ENCODE measurements around the gene THPO.

The THPO gene

DNA sequence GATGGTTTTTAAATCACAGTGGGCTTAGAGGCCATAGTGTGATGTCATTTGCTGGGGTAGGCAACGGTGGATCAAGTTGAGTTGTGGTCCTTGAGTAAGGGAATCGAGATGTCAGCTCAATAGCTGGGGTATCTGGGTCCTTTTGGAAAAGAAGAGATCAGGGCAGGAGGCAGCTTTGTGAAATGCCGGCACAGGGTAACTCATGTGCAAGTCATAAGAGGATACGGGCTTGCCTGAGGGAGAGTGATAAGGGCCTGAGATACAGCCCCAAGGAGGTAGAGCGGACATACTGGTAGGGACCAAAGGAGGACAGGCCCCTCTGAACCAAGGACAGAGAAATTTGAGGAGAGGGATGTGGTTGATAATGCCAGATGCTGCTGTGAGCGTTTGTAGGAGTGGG lies 44.8 kb downstream of the THPO start:
- DNase-seq (ENCODE audit: low read depth): no peak

DNA sequence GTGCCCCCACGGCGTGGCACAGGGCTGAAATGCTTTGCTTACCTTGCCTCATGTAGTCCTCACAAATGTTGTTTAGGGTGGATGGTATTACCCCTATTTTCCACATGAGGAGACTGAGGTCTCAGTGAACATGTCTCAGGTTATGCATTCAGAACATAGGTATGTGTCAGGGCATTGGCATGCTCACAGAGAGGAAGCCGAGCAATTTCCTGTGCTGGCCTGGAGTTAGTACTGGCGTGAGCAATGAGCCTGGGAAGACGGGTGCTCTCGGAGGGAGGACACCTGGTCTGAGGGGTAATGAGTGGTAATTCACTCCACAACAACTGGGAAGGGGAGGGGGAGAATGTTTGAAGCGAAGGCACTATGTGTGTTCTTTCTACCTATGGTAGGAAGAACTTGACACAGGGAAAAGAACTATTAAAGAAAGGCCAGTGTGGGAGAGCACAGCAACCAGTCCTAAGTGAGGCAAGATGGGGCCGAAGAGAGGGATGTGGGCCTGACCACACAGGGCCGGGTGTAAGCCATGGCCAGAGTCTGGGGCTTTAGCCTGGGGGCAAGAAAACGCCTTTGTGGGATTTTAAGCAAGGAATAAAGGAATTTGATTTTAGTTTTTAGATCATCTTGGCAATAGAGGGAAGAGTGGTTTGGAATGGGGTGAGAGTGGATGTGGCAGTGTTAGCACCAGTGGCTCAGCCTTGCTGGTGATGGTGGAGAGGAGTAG lies 45.5 kb downstream of the THPO start:
- no peak for DNase-seq (ENCODE audit: low read depth)

DNA sequence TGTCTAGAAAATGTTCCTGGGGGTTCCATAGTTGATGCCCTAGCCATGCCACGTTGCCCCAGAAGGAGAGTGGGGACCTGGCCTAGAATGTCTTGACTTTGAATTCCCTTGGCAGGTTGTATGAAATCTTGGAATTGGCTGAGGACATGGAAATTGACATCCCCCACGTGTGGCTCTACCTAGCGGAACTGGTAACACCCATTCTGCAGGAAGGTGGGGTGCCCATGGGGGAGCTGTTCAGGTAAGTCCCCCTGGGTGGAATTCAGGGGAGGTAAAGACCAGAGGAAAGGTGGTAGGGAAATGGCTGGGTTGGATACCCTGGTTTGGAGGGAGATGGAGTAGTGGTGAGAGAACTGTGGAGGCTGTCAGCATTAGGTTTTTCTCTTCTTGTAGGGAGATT lies 49.5 kb downstream of the THPO start:
- no peak for DNase-seq (ENCODE audit: low read depth)

DNA sequence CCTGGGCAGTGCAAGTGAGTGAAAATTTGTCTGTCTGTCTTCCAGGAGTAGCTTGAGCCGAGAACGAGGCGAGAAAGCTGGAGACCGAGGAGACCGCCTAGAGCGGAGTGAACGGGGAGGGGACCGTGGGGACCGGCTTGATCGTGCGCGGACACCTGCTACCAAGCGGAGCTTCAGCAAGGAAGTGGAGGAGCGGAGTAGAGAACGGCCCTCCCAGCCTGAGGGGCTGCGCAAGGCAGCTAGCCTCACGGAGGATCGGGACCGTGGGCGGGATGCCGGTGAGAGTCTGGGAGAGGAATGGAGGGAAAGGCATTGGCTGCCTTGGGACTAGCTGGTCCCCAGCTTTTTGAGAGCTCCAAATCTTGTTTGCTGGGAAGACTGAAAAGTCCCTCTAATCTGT lies 50.8 kb downstream of the THPO start:
- DNase-seq (ENCODE audit: low read depth): no peak

DNA sequence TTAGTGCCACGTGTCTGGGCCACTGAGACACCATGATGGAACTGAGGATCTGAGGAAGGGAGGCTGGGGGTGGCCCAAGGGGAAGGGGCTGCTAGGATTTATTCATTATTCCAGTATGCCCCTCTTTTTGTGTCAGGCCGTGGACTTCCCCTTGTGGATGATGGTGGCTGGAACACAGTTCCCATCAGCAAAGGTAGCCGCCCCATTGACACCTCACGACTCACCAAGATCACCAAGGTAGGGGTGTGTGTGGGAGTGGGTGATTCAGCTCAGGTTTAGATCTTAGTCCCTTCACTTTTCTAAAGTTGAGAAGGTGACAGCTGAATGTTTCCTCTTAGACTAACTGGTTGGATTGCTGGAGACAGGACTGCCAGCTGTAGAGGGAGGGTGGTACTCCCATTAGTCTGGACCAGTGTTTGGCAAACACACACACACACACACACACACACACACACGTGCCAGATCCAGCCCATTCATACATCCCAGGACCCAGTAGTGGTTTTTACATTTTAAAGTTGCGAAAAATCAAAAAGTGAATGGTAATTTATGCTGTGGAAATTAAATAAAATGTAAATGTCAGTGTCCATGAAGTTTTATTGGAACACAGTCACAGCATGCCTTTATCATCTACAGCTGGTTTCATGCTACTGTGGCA lies 52.2 kb downstream of the THPO start:
- DNase-seq (ENCODE audit: low read depth): no peak

DNA sequence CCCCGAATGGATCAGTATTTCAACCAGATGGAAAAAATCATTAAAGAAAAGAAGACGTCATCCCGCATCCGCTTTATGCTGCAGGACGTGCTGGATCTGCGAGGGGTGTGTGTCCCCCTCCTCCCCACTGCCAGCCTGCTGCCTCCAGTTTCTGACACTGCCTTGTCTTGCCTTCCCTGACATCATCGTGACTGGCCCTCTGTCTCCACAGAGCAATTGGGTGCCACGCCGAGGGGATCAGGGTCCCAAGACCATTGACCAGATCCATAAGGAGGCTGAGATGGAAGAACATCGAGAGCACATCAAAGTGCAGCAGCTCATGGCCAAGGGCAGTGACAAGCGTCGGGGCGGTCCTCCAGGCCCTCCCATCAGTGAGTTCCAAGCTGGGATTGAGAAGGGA lies 52.7 kb downstream of the THPO start:
- no peak for DNase-seq (ENCODE audit: low read depth)

DNA sequence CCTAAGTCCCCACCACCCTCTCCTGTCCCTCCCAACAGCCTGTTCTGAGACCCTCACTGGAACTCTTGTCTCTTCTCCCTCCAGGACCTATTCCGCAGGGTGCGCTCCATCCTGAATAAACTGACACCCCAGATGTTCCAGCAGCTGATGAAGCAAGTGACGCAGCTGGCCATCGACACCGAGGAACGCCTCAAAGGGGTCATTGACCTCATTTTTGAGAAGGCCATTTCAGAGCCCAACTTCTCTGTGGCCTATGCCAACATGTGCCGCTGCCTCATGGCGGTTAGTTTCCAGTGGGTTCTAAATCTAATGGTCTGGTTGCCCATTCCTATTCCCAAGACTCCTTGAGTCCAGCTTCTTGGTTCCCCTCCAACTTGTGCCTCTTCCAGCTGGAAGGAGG lies 54.3 kb downstream of the THPO start:
- no peak for DNase-seq (ENCODE audit: low read depth)

DNA sequence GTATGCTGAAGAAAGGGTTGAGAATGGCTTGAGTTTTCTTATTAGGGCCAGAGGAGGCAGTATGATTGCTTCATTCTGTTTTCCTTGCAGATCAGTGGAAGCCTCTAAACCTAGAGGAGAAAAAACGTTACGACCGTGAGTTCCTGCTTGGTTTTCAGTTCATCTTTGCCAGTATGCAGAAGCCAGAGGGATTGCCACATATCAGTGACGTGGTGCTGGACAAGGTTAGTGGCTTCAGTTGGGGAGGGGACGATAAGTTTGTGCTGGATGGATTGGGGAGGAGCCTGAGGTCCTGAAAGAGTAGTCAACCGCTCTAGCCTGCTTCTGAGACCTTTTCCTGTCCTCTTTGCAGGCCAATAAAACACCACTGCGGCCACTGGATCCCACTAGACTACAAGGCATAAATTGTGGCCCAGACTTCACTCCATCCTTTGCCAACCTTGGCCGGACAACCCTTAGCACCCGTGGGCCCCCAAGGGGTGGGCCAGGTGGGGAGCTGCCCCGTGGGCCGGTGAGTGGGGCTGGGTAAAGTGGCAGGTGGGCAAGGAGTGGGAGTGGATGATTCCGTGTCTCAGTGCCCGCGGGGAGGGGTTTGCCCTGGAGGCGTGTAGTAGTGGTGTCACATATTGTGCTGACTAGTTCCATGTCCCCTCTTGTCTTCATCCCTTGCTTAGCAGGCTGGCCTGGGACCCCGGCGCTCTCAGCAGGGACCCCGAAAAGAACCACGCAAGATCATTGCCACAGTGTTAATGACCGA lies 55.1 kb downstream of the THPO start:
- peak; percentile 70 for DNase-seq (ENCODE audit: low read depth)
